K562 (cell line): ENCODE results near the gene ATCAY.

Source experiments
- BRCA1 ChIP-seq, 2 experiments: fragments of 450-650 bp in 1 of 2; sonication (generic) in 1 of 2; formaldehyde crosslinking in 1 of 2; IDR thresholded peaks; 2 replicates each; pipeline versions ENCODE4 v1.5.0 to v1.6.1; 2017 to 2020; ENCODE audit warnings: mild to moderate bottlenecking in 1 of 2, missing genetic modification reagents in 1 of 2
- FOXA1 ChIP-seq: fragments of 450-650 bp; IDR thresholded peaks from 2 replicates; pipeline ENCODE4 v1.6.1; 2016; ENCODE audit warnings: mild to moderate bottlenecking, borderline replicate concordance
- MITF ChIP-seq: IDR thresholded peaks from 2 replicates; pipeline ENCODE4 v1.6.1; 2014; ENCODE audit warnings: antibody characterized with exemption
- POLR2A ChIP-seq: fragments of 450-650 bp; conservative IDR thresholded peaks from 2 replicates; pipeline ENCODE4 v1.6.1; 2016
- SNRNP70 ChIP-seq: fragments of 200-400 bp; formaldehyde crosslinking; optimal IDR thresholded peaks from 2 replicates; pipeline ENCODE3; 2017; ENCODE audit warnings: low read depth, low read length
- ZNF175 ChIP-seq: fragments of 200-800 bp; sonication (Bioruptor generic); IDR thresholded peaks from 2 replicates; pipeline ENCODE4 v1.6.1; 2016; ENCODE audit warnings: low read depth, mild to moderate bottlenecking, missing genetic modification characterization, missing compliant biosample characterization
- ZNF3 ChIP-seq: fragments of 250-450 bp; sonication (Bioruptor Pico); IDR thresholded peaks from 2 replicates; pipeline ENCODE4 v1.5.0; 2021; ENCODE audit warnings: mild to moderate bottlenecking, moderate library complexity
- TF ChIP-seq, protein P1 (sequence below), 3 experiments: IDR thresholded peaks in 2 of 3; conservative IDR thresholded peaks in 1 of 3; 2 replicates each; pipeline ENCODE4 v1.5.1; 2011 to 2012; ENCODE audit warnings: low read length in 3 of 3, mild to moderate bottlenecking in 3 of 3, control low read depth in 2 of 3, improper control_type of control experiment in 1 of 3, inconsistent platforms in 1 of 3, low read depth in 1 of 3, mixed read lengths in 1 of 3, moderate library complexity in 1 of 3; ENCODE audit not compliant: insufficient read depth in 2 of 3
- TF ChIP-seq, protein P2 (sequence below): fragments of 450-650 bp; formaldehyde crosslinking; IDR thresholded peaks from 2 replicates; pipeline ENCODE4 v1.4.0; 2022; ENCODE audit warnings: missing genetic modification characterization
- TF ChIP-seq, protein P3 (sequence below): fragments of 450-650 bp; IDR thresholded peaks from 2 replicates; pipeline ENCODE4 v1.6.1; 2018; ENCODE audit not compliant: partially characterized antibody

DNA sequence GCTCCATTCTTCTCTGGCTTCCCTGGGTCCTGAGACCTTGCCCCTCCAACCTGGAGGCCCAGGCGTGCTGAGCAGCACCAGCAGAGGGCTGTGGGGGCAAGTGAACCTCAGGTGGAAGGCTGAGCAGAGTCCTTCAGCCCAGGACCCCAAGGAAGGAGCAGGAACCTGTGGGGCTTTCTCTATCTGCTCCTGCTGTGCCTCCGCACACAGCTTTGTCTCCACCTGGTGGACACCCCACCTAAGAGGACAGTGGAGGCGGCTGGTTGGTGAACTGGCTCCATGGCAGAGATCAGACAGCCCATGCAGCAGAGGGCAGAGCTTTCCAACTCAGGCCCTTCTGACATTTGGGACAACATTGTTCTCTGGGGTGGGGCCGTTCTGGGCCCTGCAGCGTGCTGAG is 31.4 kb upstream of the ATCAY start:
- TF ChIP-seq POLR2A (no peak), SNRNP70 (no peak), ZNF3 (no peak), ZNF175 (CRISPR knock-in tag) (no peak), BRCA1 (IDR thresholded peaks at IDR 0.05) (no peak), BRCA1 (CRISPR knock-in tag; IDR thresholded peaks at IDR 0.05) (no peak), FOXA1 (no peak), MITF (no peak)
- TF ChIP-seq, protein P1, sequence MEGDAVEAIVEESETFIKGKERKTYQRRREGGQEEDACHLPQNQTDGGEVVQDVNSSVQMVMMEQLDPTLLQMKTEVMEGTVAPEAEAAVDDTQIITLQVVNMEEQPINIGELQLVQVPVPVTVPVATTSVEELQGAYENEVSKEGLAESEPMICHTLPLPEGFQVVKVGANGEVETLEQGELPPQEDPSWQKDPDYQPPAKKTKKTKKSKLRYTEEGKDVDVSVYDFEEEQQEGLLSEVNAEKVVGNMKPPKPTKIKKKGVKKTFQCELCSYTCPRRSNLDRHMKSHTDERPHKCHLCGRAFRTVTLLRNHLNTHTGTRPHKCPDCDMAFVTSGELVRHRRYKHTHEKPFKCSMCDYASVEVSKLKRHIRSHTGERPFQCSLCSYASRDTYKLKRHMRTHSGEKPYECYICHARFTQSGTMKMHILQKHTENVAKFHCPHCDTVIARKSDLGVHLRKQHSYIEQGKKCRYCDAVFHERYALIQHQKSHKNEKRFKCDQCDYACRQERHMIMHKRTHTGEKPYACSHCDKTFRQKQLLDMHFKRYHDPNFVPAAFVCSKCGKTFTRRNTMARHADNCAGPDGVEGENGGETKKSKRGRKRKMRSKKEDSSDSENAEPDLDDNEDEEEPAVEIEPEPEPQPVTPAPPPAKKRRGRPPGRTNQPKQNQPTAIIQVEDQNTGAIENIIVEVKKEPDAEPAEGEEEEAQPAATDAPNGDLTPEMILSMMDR (IDR thresholded peaks at IDR 0.05 in 2 of 3, conservative IDR thresholded peaks at IDR 0.05 in 1 of 3; ENCODE audit: insufficient read depth in 2 of 3, low read depth in 1 of 3, low read length in 3 of 3), result peak; percentile 87 to 90 (median 89)
- TF ChIP-seq, protein P2, sequence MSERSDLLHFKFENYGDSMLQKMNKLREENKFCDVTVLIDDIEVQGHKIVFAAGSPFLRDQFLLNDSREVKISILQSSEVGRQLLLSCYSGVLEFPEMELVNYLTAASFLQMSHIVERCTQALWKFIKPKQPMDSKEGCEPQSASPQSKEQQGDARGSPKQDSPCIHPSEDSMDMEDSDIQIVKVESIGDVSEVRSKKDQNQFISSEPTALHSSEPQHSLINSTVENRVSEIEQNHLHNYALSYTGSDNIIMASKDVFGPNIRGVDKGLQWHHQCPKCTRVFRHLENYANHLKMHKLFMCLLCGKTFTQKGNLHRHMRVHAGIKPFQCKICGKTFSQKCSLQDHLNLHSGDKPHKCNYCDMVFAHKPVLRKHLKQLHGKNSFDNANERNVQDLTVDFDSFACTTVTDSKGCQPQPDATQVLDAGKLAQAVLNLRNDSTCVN (CRISPR knock-in tag), result no peak
- TF ChIP-seq, protein P3, sequence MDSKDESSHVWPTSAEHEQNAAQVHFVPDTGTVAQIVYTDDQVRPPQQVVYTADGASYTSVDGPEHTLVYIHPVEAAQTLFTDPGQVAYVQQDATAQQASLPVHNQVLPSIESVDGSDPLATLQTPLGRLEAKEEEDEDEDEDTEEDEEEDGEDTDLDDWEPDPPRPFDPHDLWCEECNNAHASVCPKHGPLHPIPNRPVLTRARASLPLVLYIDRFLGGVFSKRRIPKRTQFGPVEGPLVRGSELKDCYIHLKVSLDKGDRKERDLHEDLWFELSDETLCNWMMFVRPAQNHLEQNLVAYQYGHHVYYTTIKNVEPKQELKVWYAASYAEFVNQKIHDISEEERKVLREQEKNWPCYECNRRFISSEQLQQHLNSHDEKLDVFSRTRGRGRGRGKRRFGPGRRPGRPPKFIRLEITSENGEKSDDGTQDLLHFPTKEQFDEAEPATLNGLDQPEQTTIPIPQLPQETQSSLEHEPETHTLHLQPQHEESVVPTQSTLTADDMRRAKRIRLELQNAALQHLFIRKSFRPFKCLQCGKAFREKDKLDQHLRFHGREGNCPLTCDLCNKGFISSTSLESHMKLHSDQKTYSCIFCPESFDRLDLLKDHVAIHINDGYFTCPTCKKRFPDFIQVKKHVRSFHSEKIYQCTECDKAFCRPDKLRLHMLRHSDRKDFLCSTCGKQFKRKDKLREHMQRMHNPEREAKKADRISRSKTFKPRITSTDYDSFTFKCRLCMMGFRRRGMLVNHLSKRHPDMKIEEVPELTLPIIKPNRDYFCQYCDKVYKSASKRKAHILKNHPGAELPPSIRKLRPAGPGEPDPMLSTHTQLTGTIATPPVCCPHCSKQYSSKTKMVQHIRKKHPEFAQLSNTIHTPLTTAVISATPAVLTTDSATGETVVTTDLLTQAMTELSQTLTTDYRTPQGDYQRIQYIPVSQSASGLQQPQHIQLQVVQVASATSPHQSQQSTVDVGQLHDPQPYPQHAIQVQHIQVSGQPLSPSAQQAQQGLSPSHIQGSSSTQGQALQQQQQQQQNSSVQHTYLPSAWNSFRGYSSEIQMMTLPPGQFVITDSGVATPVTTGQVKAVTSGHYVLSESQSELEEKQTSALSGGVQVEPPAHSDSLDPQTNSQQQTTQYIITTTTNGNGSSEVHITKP, result no peak
